ENCODE data around the gene GPR171.
"Not testable (repeated sequence)": the region's sequence is repeated elsewhere in the genome, so short reads cannot be mapped to it uniquely, and the experiment has no call there.

Gene GPR171

DNA sequence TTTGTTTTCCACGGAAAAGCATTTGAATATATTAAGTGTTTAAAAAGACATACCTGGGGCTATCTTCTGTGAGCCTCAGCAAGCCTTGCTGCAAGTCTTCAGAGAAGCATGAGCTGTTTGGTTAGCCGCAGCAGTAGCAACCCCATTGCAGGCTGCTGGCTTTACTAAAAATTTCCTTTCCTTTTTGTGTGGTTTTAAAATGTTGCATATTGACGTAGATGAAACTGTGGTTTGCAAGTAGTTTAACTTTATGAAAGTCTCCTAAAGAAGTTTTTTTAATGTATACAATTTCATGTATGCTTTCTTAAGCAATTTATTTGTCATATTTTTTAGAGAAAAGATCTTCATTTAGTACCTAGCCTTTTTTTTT lies at the start of gene GPR171:
TSS of gene GPR171 (minus strand) at position 166 of the 370 bp plus-strand sequence. CDS start 3,830 bp downstream, outside the sequence.
- peak; percentile 15 for DNase-seq

DNA sequence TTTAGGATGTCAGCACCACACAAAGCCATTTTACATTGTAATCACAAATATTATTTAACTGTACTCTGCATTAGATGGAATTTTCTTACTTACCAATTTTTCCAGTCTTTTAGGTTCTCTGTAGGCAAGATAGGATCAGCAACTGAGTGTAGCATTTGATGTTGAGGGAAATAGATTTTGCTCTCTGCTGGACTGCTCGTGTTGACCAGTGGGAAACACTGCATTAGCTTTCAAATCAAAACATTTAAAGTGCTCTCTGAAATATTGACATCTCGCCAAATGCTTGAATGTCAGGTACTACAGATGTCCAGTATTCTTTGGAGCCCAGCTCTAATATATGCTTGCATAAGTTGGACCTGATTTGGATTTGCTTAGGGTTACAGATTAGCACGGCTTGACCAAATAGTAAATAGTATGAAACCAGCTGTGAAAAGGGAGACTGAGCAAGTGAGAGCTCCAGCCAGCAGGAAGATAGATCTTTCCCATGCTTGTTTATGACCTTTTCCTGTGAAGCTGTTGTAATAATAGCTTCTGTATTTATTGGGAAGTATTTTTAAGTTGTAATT lies 45.8 kb upstream of the GPR171 start:
- no peak for DNase-seq

- DNase-seq = not testable (repeated sequence)
Measured at GRCh38 chr3:151242006-151242405, 39.0 kb upstream of the GPR171 start.

DNA sequence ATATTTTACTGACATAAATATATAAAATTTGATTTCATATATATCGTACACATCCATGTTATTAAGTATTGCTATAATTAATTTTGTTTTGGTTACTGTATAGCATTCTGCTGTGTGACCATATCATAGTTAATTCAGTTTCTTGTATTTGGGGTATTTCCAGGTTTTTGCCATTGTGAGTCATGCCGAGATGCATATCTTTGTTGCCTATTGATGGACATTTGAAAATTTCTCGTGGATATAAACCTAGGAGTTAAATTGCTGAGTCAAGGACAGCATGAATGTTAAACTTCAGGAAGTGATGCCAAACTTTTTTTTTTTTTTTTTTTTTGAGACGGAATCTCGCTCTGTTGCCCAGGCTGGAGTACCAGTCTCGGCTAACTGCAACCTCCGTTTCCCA lies 33.7 kb upstream of the GPR171 start:
- no peak for DNase-seq

GRCh38 chr3:151236316-151236715 lies 33.3 kb upstream of the GPR171 start:
- no peak for DNase-seq

- DNase-seq = no peak
Measured at GRCh38 chr3:151234825-151235224, 31.8 kb upstream of the GPR171 start.

DNA sequence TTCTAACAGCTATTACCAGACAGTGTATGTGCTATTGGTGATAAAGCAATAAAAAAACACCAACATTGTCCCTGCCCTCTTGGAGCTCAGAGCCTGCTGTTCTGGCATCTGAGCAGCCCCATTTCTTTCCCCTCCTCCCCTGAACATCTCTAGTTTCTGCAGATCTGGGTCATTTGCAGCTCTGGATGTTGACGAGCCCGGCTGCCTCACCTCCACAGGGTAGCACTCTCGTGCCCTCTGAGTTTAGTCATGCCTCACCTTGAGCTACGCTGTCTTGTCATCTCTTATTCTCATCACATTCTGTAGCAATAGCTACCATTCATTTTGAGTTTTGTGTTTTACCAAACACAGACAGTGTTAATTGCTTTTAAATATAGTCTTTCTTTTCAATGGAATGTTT lies 30.0 kb upstream of the GPR171 start:
- DNase-seq = no peak

GRCh38 chr3:151232403-151232802 lies 29.4 kb upstream of the GPR171 start:
- DNase-seq = not testable (repeated sequence)

GRCh38 chr3:151230646-151231045 lies 27.6 kb upstream of the GPR171 start:
- DNase-seq = no peak

- no peak for DNase-seq
Measured at GRCh38 chr3:151228666-151229040, 25.6 kb upstream of the GPR171 start.

DNA sequence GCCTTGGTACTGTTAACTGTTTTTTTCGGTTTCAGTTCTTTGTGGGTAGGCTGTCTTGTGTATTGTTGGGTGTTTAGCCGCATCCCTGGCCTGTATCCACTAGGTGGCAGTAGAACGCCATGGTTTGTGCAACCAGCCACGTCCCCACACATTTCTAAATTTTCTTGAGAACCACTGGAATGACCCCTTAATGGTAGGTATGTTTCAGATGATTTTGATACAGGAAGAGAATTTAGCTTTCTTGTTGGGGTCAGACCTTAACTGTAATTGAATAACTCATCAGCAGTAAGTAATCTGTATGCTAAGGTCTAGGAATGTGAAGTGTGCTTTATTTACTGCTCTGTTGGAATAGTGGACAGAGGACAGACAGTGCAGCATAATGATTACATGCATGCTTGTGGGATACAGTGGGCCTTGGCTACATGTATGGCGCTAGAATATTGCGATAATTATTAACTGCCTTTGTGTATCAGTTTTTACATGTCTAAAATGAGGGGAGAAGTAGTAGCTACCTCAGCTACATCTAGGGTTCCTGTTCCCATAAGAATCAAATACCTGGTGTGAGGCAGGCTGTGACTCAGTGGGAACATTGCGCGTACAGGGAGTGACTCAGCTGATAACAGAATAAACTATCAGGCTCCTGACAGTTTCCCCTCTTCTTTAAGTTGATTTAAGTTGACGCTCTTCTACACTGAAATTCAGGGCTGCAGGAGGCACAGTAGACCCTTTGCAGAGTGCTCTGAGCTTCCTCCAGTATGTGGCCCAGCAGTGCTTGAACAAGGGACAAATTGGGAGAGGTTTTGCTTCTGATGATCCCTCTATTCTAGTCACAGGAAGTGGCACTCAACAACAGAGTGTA lies 25.0 kb upstream of the GPR171 start:
- DNase-seq = peak; percentile 35

DNA sequence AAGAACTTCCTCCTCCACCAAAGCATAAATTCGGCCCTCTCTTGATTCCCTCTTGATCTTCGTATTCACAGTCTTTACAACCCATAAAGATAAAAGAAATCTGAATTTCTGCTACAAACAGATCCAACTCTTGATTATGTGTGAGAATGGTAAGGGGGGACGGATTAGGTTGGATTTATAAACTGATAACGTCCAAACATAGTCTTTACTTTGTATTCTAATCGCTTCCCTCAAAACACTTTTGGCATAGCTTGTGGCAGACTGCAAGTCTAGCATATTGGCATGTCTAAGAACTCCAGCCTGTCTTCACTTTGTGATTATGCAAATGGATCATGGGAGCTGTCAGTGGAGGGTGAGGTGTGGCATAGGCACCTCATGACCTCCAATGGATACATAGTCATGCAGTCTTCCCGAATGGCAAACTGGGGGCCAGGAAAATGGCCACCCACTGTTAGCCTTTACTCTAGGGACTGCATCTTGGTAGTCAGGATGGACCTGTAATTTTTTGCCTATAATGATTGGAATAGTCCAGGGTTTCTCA lies 24.3 kb upstream of the GPR171 start:
- no peak for DNase-seq

DNA sequence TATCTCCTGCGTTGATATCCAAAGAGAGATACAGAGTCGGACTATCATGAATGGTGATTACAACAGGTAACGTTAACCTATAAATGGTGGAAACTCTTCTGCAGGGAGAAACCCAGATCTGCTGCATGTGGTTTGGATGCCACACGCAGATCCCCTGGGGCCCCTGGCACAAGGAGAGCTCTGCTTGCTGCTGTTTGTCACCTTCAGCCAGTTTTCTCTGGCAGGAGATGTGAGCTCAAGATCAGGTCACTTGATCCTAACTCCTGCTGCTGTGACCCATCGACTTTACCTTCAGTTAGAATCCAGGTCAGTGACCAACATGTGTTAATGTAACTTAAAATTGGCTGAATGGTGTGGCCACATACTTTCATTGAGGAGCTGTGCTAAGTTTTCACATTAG lies 23.8 kb upstream of the GPR171 start:
- no peak for DNase-seq

GRCh38 chr3:151226088-151226563 lies 23.1 kb upstream of the GPR171 start:
- no peak for DNase-seq

- no peak for DNase-seq
Measured at GRCh38 chr3:151225040-151225975, 22.3 kb upstream of the GPR171 start.

GRCh38 chr3:151224268-151224866 lies 21.4 kb upstream of the GPR171 start:
- DNase-seq = no peak

DNA sequence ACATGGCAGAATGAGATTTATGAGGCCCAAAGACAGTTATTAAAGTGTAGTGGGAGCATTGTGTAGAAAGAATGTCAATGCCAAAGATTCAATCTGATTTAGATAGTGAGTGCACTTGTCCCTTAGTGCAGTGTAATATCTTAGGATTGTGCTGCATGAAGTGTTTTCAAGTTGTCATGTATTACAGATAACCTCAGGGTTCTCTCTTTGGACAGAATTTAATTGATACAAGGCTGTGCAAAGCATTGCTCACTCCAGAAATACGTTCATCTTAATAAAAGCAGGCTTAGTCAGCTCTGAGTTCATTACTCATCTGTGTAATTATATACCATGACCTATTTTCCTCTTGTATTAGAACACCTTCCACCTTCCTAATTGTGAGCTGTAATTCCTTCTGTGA lies 16.0 kb upstream of the GPR171 start:
- DNase-seq = no peak

GRCh38 chr3:151218136-151218535 lies 15.1 kb upstream of the GPR171 start:
- no peak for DNase-seq

DNA sequence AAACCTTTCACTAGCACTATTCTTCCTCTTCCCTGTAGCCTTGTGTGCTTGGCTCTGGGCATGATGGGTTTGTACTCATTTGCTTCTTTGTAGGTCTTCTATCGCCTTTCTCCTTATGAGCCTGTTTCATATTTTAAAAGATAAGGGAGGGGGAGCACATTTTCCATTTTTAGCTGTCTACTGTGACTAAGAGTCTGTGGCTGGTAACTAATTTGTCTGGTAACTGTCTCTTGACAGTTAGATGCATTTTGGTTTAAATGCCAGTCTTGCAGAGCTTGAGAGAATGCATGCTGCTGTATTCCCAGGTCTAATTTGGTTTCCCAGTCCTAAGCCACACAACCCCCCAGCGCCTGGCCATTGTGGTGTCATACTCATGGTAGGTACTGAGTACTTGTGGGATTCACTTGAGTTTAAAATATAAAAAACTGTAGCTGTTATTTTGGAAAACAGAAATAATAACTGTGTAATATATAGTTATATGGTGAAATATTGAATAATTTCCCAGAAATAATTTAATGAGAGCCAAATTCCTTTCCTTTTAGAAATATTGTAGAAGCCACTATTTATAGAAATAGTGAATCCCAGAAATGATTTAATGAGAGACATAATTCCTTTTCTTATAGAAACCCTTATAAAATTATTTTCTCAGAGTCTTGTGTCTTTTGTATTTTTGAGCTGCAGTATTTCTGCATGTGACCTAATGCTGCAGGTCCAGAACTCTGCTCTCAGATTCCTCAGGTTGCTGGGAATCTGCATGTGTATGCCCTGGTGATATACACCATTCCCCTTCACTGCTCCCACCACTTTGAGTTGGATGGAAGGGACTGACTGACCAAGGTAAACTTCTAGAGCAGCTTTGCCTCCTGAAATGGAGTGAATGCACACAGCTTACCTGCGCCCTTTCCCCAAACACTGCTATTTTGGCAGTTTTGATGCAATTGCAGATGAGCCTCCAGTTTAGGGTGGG lies 13.9 kb upstream of the GPR171 start:
- no peak for DNase-seq

DNA sequence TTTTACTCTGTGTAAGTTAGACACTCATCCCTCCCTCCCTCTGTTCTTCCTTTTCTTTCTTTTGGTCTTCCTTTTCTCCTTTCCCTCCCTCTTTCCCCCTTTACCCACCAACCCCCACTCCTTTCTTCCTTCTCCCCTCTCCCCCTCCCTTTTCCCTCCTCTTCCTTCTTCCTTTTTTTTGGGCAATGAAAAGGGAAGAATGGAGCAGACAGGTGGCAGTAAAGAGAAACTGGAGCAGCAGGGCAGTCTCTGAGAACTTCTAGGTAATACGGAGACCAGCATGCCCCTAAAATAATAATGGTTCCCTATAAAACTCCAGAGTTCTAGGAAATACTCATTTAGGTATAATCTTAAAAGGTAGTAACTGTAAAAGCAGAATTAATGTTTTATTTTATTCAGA lies 11.4 kb upstream of the GPR171 start:
- DNase-seq = no peak

DNA sequence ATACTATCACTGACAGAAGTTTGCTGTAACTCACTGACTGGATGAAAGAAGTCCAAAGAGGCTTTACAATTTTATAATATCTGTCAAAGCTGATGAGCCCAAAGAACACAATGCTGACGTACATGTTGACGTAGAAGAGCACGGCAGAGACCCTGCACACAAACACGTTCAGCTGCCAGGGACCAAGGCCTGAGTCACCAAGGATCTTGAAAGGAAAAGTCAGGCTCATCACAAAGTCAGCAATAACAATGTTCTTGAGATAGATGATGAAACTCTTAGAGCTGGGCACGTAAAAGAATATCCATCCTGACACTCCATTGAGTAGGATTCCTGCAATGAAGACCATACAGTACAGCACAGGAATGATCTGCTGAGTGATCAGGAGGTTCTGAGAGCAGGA lies 10.9 kb upstream of the GPR171 start:
- no peak for DNase-seq
